Activated naive CD8-positive, alpha-beta T cell treated with anti-CD3 and anti-CD28 coated beads for 36 hours (primary cell): Measurements from ENCODE around the gene TBC1D12. TPM values are rescaled to one million over a fixed set of nuclear protein-coding genes. Genes with fewer than 3 reads are reported as not detected.
"Not testable (repeated sequence)": the region's sequence is repeated elsewhere in the genome, so short reads cannot be mapped to it uniquely, and the experiment has no call there.

Experiments
- DNase-seq: peaks from one replicate; pipeline ENCODE4 v3.0.0; 2021
- H3K27ac Mint-ChIP-seq: one replicate; pipeline ENCODE4 v1.8.0; 2022; ENCODE audit warnings: mild to moderate bottlenecking, moderate library complexity, mixed read lengths
- H3K27me3 Mint-ChIP-seq: one replicate; pipeline ENCODE4 v1.8.0; 2022; ENCODE audit warnings: mild to moderate bottlenecking, mixed read lengths
- H3K36me3 Mint-ChIP-seq: one replicate; pipeline ENCODE4 v1.8.0; 2021; ENCODE audit warnings: mild to moderate bottlenecking, mixed read lengths
- H3K4me1 Mint-ChIP-seq: one replicate; pipeline ENCODE4 v1.8.0; 2021; ENCODE audit warnings: mixed read lengths
- H3K4me3 Mint-ChIP-seq: one replicate; pipeline ENCODE4 v1.8.0; 2022; ENCODE audit warnings: mild to moderate bottlenecking, moderate library complexity, mixed read lengths
- H3K9me3 Mint-ChIP-seq: one replicate; pipeline ENCODE4 v1.8.0; 2022; ENCODE audit warnings: mixed read lengths
- total RNA-seq, 2 experiments: library from RNA; stranded (reverse); gene quantifications; one replicate each; pipeline ENCODE4 v1.2.3, GENCODE V29; 2021

TBC1D12 gene
- total RNA-seq, 2 experiments from 2014 or later = 0.33 to 0.70 TPM

GRCh38 chr10:94392117-94392516, 10.2 kb upstream of the TBC1D12 start:
- H3K27me3 Mint-ChIP-seq, H3K36me3 Mint-ChIP-seq, H3K4me3 Mint-ChIP-seq, H3K4me1 Mint-ChIP-seq, H3K27ac Mint-ChIP-seq, H3K9me3 Mint-ChIP-seq, DNase-seq: not testable (repeated sequence)

- H3K9me3 Mint-ChIP-seq = peaks cover 4% of the 10 kb centered on the region
- H3K4me3 Mint-ChIP-seq = no peak overlapping the region
- no peak for DNase-seq
- H3K27me3 Mint-ChIP-seq = peaks cover 39% of the 10 kb centered on the region
- peaks cover 4% of the 10 kb centered on the region for H3K4me1 Mint-ChIP-seq
- H3K27ac Mint-ChIP-seq = no peak overlapping the region
- peaks cover 6% of the 10 kb centered on the region for H3K36me3 Mint-ChIP-seq
Observed at GRCh38 chr10:94397549-94398370, 4.6 kb upstream of the TBC1D12 start.

GRCh38 chr10:94398762-94399161, 3.6 kb upstream of the TBC1D12 start:
- H3K4me3 Mint-ChIP-seq = no peak overlapping the region
- H3K9me3 Mint-ChIP-seq = peaks cover 4% of the 10 kb centered on the region
- no peak for DNase-seq
- H3K27ac Mint-ChIP-seq = no peak overlapping the region
- peaks cover 6% of the 10 kb centered on the region for H3K36me3 Mint-ChIP-seq
- peaks cover 4% of the 10 kb centered on the region for H3K4me1 Mint-ChIP-seq
- H3K27me3 Mint-ChIP-seq = peaks cover 43% of the 10 kb centered on the region

- Mint-ChIP-seq H3K27me3 (peaks cover 81% of the 10 kb centered on the region), H3K27ac (no peak overlapping the region), H3K9me3 (peaks cover 4% of the 10 kb centered on the region), H3K4me1 (peaks cover 5% of the 10 kb centered on the region), H3K36me3 (peaks cover 6% of the 10 kb centered on the region), H3K4me3 (no peak overlapping the region)
- DNase-seq = peak; percentile 22
Observed at GRCh38 chr10:94402843-94403379, 570 bp downstream of the TBC1D12 start.

GRCh38 chr10:94403380-94404213, 1.3 kb downstream of the TBC1D12 start:
- H3K36me3 Mint-ChIP-seq = peaks cover 6% of the 10 kb centered on the region
- peak; percentile 11 for DNase-seq
- H3K27me3 Mint-ChIP-seq = peaks cover 86% of the 10 kb centered on the region
- peak overlapping the region; percentile 75 for H3K4me3 Mint-ChIP-seq
- no peak overlapping the region for H3K27ac Mint-ChIP-seq
- peaks cover 5% of the 10 kb centered on the region for H3K4me1 Mint-ChIP-seq
- H3K9me3 Mint-ChIP-seq = peaks cover 4% of the 10 kb centered on the region

GRCh38 chr10:94405406-94405805, 3.1 kb downstream of the TBC1D12 start:
- Mint-ChIP-seq H3K9me3 (peaks cover 4% of the 10 kb centered on the region), H3K36me3 (peaks cover 6% of the 10 kb centered on the region), H3K4me1 (peaks cover 5% of the 10 kb centered on the region), H3K27me3 (peaks cover 75% of the 10 kb centered on the region), H3K27ac (no peak overlapping the region), H3K4me3 (no peak overlapping the region)
- no peak for DNase-seq

- Mint-ChIP-seq H3K4me3 (no peak overlapping the region), H3K9me3 (no peaks in the 10 kb centered on the region), H3K36me3 (no peaks in the 10 kb centered on the region), H3K4me1 (peaks cover 2% of the 10 kb centered on the region), H3K27ac (no peak overlapping the region), H3K27me3 (peaks cover 72% of the 10 kb centered on the region)
- no peak for DNase-seq
Observed at GRCh38 chr10:94407668-94408067, 5.3 kb downstream of the TBC1D12 start.

- H3K27me3 Mint-ChIP-seq = peaks cover 70% of the 10 kb centered on the region
- no peak overlapping the region for H3K4me3 Mint-ChIP-seq
- DNase-seq = no peak
- no peaks in the 10 kb centered on the region for H3K4me1 Mint-ChIP-seq
- H3K27ac Mint-ChIP-seq = no peak overlapping the region
- no peaks in the 10 kb centered on the region for H3K9me3 Mint-ChIP-seq
- no peaks in the 10 kb centered on the region for H3K36me3 Mint-ChIP-seq
Observed at GRCh38 chr10:94409021-94409657, 6.8 kb downstream of the TBC1D12 start.

GRCh38 chr10:94411304-94411703, 9.0 kb downstream of the TBC1D12 start:
- Mint-ChIP-seq H3K27me3 (peaks cover 59% of the 10 kb centered on the region), H3K27ac (no peak overlapping the region), H3K36me3 (no peaks in the 10 kb centered on the region), H3K4me3 (no peak overlapping the region), H3K9me3 (no peaks in the 10 kb centered on the region), H3K4me1 (no peaks in the 10 kb centered on the region)
- DNase-seq = no peak

GRCh38 chr10:94412449-94412848, 10.1 kb downstream of the TBC1D12 start:
- Mint-ChIP-seq H3K36me3 (no peaks in the 10 kb centered on the region), H3K27me3 (peaks cover 47% of the 10 kb centered on the region), H3K9me3 (no peaks in the 10 kb centered on the region), H3K4me1 (no peaks in the 10 kb centered on the region), H3K4me3 (no peak overlapping the region), H3K27ac (no peak overlapping the region)
- no peak for DNase-seq

- no peak for DNase-seq
- Mint-ChIP-seq H3K4me3 (no peak overlapping the region), H3K4me1 (no peaks in the 10 kb centered on the region), H3K27ac (no peak overlapping the region), H3K27me3 (peaks cover 42% of the 10 kb centered on the region), H3K9me3 (no peaks in the 10 kb centered on the region), H3K36me3 (no peaks in the 10 kb centered on the region)
Observed at GRCh38 chr10:94413361-94413760, 11.0 kb downstream of the TBC1D12 start.

GRCh38 chr10:94416896-94417295, 14.6 kb downstream of the TBC1D12 start:
- H3K4me3 Mint-ChIP-seq = no peak overlapping the region
- DNase-seq = no peak
- peaks cover 29% of the 10 kb centered on the region for H3K27me3 Mint-ChIP-seq
- no peak overlapping the region for H3K27ac Mint-ChIP-seq
- no peaks in the 10 kb centered on the region for H3K9me3 Mint-ChIP-seq
- H3K36me3 Mint-ChIP-seq = no peaks in the 10 kb centered on the region
- no peaks in the 10 kb centered on the region for H3K4me1 Mint-ChIP-seq

GRCh38 chr10:94417321-94417720, 15.0 kb downstream of the TBC1D12 start:
- H3K27me3 Mint-ChIP-seq = peaks cover 29% of the 10 kb centered on the region

GRCh38 chr10:94420516-94420915, 18.2 kb downstream of the TBC1D12 start:
- H3K27ac Mint-ChIP-seq = no peak overlapping the region
- no peaks in the 10 kb centered on the region for H3K4me1 Mint-ChIP-seq
- no peaks in the 10 kb centered on the region for H3K36me3 Mint-ChIP-seq
- peaks cover 37% of the 10 kb centered on the region for H3K27me3 Mint-ChIP-seq
- H3K4me3 Mint-ChIP-seq = no peak overlapping the region
- DNase-seq = no peak
- H3K9me3 Mint-ChIP-seq = no peaks in the 10 kb centered on the region

More at GRCh38 chr10:94417321-94417720, 15.0 kb downstream of the TBC1D12 start:
- H3K36me3 Mint-ChIP-seq = no peaks in the 10 kb centered on the region
- H3K27ac Mint-ChIP-seq = no peak overlapping the region
- H3K4me3 Mint-ChIP-seq = no peak overlapping the region
- H3K4me1 Mint-ChIP-seq = no peaks in the 10 kb centered on the region
- no peak for DNase-seq
- no peaks in the 10 kb centered on the region for H3K9me3 Mint-ChIP-seq

- no peaks in the 10 kb centered on the region for H3K9me3 Mint-ChIP-seq
- no peak overlapping the region for H3K4me3 Mint-ChIP-seq
- H3K27me3 Mint-ChIP-seq = peaks cover 34% of the 10 kb centered on the region
- DNase-seq = no peak
- H3K36me3 Mint-ChIP-seq = no peaks in the 10 kb centered on the region
- no peaks in the 10 kb centered on the region for H3K4me1 Mint-ChIP-seq
- no peak overlapping the region for H3K27ac Mint-ChIP-seq
Observed at GRCh38 chr10:94420998-94421528, 18.7 kb downstream of the TBC1D12 start.
